Measurements from ENCODE around the gene AIFM2.
A peak's percentile ranks its signal among the peaks of the same experiment; 100 is the strongest.
"Not testable (repeated sequence)": the region's sequence is repeated elsewhere in the genome, so short reads cannot be mapped to it uniquely, and the experiment has no call there.

AIFM2 gene

DNA sequence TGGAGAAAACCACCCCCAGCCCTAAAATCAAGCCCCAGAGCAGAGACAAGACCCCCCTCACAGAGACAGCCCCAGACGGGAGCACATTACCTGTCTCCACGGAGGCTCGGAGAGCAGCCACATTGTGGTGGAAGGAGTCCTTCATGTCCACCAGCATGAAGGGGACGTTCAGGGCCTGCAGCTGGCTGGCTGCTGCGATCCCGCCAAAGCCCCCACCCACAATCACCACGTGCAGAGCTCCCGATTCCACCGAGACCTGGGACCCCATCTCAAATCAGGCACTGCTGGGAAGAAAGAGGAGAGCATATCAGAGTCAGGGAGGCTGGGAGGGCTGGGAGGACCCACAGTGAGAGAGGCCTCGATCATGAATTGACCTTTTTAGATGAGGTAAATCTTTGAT lies 8.8 kb downstream of the AIFM2 start:
- DNase-seq (ENCODE audit: insufficient read length, low spot score) (no peak), FAIRE-seq (no peak)

DNA sequence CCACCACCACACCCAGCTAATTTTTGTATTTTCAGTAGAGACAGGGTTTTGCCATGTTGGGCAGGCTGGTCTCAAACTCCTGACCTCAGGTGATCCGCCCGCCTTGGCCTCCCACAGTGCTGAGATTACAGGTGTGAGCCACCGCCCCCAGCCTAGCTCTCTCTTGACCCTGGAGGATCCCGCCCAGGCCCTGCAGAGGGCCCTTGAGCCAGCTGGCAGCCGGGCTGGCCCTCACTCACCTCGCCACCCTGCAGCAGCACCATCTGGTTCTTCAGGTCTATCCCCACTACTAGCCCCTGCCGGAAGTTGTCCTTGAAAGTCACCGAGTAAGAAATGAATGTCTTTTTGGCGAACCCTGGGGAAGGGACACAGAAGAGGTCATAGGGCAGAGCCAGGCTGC lies 9.5 kb downstream of the AIFM2 start:
- not testable (repeated sequence) for FAIRE-seq; DNase-seq (ENCODE audit: insufficient read length, low spot score)

DNA sequence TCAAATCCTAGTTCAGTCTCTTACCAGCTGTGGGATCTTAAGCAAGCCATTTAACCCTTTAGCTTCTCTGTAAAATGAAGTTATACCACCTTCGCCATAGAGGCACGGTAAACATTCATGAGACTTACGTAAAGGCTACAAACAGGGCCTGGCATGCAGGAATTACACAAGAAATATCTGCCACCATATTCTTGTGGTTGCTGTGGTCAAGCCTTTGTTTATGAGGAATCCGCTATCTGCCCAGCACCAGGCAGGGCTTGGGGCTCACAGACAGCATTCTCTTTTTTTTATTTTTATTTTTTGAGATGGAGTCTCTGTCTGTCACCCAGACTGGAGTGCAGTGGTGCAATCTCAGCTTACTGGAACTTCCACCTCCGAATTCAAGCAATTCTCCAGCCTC lies 9.9 kb downstream of the AIFM2 start:
- no peak for DNase-seq (ENCODE audit: insufficient read length, low spot score)
- no peak for FAIRE-seq

DNA sequence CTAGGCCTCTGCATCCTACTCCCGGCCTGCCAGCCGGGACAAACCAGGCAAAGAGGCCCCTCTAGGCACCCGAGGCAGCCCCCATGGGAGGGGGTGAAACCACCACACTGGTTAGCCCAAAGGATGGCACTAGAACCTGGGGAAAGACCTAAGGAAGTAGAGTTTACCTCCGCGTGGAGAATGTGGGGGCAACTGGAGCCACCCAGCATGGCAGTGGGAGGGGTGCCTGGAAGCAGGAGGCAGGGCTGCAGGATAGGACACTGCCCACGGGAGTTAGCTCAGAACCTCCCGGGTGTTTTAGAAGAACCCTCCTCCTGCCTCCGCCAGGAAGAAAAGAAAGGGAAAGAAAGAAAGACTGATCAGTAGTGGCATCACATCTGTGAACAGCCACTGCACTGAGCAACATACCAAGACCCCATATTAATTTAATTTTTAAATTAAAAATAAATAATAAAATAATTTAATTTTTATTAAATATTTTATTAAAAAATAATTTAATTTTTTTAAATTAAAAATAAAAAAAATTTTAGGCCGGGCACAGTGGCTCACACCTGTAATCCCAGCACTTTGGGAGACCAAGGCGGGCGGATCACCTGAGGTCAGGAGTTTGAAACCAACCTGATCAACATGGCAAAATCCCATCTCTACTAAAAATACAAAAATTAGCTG lies 11.2 kb downstream of the AIFM2 start:
- DNase-seq (ENCODE audit: insufficient read length, low spot score) = no peak
- no peak for FAIRE-seq

DNA sequence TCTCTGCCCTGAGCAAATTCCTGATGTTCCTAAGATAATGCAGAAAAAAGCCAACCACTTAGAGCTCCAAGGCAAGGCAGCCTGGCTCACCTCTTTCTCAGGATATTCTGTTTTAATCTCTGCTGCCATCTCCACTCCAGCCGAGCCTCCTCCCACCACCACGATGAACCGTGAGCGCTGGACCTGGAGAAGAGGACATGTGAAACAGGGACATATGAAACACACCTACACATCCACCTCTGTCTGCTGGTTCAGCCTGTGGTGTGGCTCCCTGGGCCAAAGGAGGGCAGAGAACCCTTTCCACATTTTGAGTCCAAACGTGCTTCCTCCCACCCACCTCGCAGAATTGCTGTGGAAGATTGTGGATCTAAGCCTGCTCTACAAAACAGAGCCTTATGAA lies 12.2 kb downstream of the AIFM2 start:
- FAIRE-seq = no peak
- no peak for DNase-seq (ENCODE audit: insufficient read length, low spot score)

DNA sequence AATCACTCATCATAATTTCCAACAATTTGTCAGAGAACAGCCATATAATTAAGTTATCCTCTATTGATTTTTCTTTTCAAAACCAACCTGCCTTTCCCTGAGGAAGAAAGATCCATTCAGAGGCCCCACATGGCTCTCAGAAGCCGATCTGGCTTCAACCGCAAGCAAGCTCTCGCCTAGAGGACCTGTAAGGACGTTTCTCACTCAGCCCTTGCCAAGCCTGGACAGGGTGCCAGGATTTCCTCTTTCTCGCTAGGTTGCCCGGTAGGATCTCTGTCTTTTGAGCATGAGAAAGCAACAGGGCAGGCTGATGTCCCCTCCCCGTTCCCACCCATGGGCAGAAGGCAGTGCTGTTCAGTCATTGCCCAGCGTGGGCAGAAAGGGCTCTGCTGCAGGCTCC lies 13.0 kb downstream of the AIFM2 start:
- no peak for DNase-seq (ENCODE audit: insufficient read length, low spot score)
- no peak for FAIRE-seq

DNA sequence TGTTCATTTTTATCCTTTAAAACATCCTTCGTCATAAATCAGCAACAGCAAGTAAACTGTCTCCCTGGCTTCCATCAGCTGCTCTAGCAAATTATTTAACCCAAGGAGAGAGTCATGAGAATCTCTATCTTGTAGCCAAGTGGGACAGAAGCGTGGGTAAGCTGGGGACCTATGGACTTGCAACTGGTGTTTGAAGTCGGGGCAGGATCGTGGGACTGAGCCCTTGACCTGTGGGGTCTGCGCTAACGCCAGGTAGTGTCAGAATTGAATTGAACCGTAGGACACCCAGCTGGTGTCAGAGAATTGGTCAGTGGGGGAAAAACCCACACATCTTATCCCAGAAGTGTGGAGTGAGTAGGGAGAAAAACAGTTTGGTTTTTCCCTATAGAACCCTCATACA lies 13.4 kb downstream of the AIFM2 start:
- FAIRE-seq (no peak), DNase-seq (ENCODE audit: insufficient read length, low spot score) (no peak)

DNA sequence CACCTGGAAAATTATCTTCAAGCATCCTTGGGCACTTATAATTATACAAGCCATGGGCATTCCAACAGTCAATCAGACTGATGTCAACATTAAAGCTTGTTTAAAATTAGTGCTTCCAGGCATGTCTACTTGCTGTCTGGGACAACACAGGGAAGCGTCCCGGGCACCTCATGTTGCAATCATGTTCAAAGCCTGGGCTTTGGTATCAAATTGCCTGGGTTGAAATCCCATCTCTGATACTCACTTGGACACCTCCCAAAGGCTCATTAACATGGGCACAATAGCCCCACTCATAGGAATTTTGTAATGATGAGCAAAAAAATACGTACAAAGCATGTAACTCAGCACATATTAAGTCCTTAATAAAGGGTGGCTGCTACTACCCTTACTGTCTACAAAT lies 14.4 kb downstream of the AIFM2 start:
- FAIRE-seq (no peak), DNase-seq (ENCODE audit: insufficient read length, low spot score) (no peak)

DNA sequence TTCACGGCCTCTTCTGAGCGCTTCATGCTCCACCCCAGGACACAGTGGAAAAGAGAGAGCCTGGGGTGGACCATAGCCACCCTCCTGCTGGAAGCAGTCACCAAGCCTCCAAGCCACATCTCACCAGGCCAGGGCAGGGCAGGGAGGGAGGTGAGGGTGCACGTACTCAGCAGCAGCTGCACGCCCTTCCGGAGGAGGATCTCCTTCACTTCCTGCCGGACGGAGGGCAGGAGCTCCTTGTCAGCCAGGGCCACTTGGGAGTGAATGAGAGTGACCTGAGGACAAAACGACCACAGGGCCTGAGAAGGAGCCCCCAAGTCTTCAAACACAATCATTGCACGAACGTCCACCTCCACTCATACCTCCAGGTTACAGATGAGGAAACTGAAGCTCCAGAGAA lies 15.0 kb downstream of the AIFM2 start:
- FAIRE-seq = no peak

DNA sequence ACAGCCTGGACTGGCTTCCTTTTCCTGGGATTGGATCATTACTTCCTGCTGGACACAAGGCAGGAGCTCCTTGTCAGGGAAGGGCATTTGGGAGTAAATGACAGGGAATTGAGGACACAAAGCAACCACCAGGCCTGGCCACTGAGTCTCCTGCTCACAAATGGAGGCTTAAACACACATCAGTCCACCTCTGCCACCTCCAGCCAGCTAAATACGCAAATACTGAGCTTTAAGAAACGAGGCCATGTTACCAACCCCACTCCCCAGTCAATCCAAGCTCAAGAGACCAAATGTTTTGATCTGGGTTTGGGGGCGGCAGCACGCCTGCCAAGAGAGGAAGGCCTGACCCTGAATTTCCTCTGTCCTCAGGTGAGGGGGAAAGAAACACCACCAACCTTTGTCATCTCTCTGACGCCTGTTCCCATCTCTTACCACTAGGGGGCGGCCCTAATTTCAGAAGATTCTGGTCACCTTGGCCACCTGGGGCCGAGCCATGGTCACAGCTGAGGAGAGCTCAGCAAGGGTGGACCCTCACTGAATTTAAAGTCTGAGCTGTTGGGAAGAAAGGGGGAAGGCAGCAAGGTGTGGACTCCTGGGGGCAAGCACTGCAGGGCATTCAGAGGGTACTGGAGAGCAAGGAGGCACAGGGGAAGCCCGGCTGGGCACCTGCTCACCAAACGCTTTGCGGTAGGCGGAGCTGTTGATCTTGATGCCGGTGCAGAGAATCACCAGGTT lies 16.5 kb downstream of the AIFM2 start:
- peak; percentile 66 for DNase-seq (ENCODE audit: insufficient read length, low spot score)
- peak; percentile 89 for FAIRE-seq

More for the DNA sequence above, 15.0 kb downstream of the AIFM2 start:
- no peak for DNase-seq (ENCODE audit: insufficient read length, low spot score)

DNA sequence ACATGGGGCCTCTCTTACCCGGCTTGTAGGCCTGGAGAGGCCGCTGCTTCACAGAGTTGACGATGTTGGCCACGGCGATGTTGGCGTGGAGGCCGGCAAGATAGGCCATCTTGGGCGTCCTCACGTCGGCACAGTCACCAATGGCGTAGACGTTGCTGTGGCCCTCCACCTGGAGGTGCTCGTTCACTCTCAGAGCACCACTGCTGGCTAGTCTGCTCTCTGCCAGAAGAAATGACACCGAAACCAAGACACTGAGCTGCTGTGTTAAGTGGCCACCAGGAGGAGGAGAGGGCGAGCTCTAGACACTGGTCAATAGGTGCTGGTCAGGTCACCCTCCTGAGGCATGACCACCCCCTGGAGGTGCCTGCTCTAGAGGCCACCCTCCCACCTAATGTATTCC lies 17.7 kb downstream of the AIFM2 start:
- FAIRE-seq (no peak), DNase-seq (ENCODE audit: insufficient read length, low spot score) (no peak)

DNA sequence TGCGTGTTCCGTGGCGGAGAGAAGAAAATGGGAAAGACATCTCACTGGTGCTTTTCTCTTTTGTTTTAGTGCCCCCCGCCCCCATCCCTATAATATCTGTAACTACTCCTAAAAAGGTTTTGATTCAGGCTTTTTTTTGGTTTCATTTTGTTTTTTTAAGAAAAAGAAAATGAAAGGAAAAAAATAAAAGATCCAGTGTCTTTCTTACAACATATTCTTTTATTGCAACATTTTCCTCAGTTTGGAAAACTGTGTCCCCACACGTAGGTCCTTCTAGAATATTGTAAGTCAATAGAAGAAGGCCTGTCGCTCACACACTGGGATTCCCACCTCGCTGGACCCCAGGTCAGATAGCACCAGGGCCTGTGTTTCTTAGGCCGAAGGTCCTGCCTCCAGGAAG lies 20.6 kb downstream of the AIFM2 start:
- DNase-seq (ENCODE audit: insufficient read length, low spot score) = no peak
- FAIRE-seq = no peak

DNA sequence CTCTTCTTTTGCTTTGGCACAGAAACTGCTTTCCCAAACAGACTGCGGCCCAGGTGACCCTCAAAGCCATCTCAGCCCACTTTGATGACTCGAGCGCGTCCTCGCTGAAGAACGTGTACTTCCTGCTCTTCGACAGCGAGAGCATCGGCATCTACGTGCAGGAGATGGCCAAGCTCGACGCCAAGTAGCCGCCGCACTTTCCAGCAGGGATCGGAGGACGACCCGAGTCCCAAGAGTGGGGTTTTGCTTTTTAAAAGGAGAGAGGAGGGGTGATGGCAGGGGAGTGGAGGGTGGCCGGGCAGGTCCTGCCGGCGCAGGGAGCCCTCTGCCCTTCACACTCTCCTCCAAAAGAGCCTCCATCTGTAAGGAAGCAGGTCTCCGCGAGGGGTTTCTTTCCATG lies 21.1 kb downstream of the AIFM2 start:
- DNase-seq (ENCODE audit: insufficient read length, low spot score) (no peak), FAIRE-seq (no peak)

DNA sequence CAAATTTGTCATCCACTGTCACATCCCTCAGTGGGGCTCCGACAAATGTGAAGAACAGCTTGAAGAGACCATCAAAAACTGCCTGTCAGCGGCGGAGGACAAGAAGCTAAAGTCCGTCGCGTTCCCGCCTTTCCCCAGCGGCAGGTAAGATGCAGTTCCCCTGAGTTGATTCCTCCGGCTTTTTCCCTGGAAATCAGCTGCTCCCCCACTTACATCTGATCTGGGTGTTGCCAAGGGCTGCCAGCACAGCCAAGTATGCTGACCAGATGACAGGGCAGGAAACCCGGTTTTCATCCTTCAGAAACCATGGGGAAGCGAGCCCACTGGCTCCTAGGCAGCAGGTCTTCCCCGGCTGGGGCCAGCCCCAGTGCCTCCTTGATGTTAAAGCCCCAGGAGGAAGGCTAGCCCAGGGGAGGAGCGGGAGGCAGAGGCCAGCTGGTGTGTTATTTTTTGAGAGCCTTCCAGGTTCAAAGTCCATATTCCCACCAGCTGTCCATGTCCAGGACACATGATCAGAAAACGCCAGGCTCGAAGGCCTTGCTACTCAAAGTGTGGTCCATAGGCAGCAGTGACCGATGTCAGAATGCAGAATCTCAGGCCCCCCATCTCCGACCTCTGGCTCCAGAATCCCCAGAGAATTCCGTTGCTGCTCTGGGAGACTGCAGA lies 23.4 kb downstream of the AIFM2 start:
- FAIRE-seq (no peak), DNase-seq (ENCODE audit: insufficient read length, low spot score) (no peak)

DNA sequence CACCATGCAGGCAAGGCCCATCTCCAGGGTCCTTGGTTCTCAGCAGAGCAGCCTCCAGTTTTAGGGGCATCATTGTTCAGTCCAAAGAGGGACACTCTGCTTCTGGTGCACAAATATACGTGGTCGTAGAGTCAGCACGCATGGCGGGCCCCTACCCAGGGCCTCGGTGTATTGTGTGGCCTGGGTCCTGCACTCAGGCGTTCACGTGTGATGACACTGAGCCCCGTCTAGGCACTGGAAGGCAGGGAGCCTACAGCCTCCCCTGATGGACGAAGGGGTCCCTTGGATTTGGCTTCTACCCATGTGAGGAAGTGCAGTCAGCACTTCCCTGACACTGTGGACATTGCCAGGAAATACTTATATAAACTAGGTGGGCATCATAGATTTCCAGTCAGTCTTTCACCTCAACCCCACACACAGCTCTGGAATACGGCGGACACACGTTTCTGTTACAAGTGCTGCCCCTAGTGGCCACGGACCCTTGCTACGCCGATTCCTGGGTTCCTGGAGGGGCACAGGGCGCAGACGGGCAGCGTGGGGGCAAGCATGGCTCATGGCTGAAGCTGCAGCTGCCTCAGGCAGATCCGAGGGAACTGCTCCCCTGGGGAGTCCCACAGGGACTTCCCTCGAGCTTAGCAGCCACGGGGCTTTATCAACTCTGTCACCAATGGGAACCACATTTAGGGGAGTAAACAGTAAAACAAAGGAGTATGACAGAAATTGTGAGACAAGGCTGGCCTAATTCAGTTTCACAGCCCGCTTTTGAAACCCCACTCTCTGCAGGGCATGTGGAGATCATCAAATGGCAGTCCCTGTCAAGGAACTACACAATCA lies 25.4 kb downstream of the AIFM2 start:
- DNase-seq (ENCODE audit: insufficient read length, low spot score) = no peak
- FAIRE-seq = no peak

DNA sequence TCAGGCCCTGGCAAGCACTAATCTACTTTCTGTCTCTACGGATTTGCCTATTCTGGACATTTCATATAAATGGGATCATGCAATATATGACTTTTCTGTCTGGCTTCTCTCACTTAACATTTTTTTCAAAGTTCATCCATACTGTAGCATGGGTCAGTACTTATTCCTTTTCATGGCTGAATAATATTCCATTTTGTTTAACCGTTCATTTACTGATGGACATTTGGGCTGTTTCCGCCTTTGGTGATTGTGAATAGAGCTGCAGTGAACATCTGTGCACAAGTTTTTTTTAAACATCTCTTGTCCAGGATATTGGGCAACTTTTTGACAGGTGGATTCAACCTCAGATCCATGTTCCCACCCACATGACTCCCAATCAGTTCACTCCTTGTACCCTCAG lies 31.0 kb downstream of the AIFM2 start:
- FAIRE-seq (no peak), DNase-seq (ENCODE audit: insufficient read length, low spot score) (no peak)

DNA sequence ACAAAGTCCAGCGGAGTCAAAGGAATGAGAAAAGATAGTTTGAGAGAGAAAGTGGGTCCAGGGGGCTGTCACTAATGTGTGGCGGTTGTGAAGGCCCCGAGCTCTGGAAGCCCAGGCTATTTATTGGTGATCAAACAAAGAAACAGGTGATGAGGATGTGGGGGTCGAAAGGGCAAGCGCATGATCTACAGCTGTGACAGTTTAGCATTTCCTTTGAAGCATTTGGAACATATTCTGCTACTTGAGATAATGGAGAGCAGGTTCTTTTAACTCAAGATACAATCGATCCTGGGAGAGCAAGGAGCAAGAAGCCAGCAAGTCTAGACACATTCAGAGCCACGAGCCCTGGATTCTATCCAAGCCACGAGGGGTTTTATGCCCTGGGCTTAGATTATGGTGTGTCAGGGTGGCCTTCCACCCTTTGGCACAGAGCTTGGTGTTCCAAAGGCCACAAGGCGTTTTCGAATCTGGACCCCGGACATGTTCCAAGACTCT lies 31.5 kb downstream of the AIFM2 start:
- not testable (repeated sequence) for FAIRE-seq

DNA sequence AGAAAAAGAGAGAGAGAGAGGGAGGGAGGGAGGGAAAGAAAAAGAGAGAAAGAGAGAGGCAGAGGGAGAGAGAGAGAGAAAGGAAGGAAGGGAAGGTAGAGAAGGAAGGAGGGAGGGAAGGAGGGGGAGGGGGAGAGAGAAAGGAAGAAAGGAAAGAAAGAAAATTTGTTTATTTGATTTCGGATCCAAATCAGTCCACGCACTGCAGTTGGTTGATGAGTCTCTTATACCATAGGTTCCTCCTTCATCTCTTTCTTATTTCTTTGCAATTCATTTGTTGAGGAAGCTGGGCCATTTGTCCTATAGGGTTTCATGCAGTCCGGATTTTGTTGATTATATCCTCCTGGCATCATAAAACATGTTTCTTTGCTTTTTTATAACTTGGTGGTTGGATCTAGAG lies 34.4 kb downstream of the AIFM2 start:
- no peak for DNase-seq (ENCODE audit: insufficient read length, low spot score)
- FAIRE-seq = no peak

More for the DNA sequence above, 31.5 kb downstream of the AIFM2 start:
- not testable (repeated sequence) for DNase-seq (ENCODE audit: insufficient read length, low spot score)

DNA sequence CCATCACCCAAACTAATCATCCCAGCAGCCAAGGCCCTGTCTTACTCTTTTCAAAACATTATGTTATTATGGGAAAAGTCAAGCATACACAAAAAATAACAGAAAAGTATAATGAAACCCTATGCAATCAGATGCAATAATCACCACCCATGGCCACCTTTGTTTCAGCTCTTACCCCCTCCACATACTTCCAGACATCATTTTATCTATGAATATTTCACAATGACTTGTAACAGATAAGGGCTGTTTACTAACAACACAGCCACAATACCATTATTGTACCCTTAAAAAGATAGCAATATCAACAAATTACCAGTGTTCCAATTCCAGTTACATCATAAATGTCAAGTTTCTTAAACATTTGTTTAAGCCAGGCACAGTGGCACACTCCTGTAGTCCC lies 35.2 kb downstream of the AIFM2 start:
- no peak for DNase-seq (ENCODE audit: insufficient read length, low spot score)
- FAIRE-seq = no peak

DNA sequence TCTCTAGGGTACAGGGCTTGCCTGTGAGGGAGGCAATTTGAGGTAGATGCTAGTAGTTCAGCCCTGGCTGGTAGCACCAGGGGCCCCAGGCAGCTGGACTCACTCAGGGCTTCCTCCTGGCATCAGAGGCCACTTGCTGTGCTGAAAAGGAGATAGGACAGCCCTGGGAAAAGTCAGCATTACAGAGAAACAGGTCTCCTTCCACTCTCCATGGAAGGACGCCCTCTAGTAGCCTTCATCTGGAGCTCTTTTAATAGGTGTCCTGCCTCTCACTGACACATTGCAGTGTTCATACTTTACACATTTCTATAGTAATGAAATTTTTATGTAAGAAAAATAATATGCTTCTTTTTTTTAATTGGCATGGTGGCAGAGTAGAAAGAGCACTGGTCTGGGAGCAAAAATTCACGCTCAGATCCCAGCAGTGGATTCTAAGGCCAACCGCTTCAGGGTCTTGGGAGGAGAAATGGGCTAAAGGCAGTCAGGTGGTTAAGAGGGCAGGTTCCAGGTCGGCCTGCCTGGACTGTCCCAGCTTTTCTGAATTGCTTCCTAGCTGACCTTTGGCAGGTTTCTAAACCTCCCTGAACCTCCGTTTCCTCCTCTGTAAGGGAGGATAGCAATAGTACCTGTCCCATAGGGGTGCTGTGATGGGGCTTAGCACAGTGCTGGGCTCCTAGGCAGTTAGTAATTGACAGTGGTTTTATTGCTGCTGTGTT lies 35.8 kb downstream of the AIFM2 start:
- FAIRE-seq (no peak), DNase-seq (ENCODE audit: insufficient read length, low spot score) (no peak)
